ENCODE results near the gene STX1B.
A peak's percentile ranks its signal among the peaks of the same experiment; 100 is the strongest.

Gene STX1B

GRCh38 chr16:30985401-30986128 is 24.9 kb downstream of the STX1B start:
- H3K4me2 ChIP-seq (ENCODE audit: low read depth, low read length, poor library complexity, severe bottlenecking): no peak overlapping the region
- no peak overlapping the region for H2AFZ ChIP-seq (ENCODE audit: low read length)
- H3K79me2 ChIP-seq (ENCODE audit: insufficient read depth, low read length): no peaks in the 10 kb centered on the region
- no peak overlapping the region for H3K4me3 ChIP-seq (ENCODE audit: low read length, poor library complexity, severe bottlenecking)
- no peaks in the 10 kb centered on the region for H3K9me3 ChIP-seq (ENCODE audit: insufficient read depth, low read depth, low read length)
- no peaks in the 10 kb centered on the region for H4K20me1 ChIP-seq (ENCODE audit: insufficient read depth, low read length, poor library complexity, severe bottlenecking)
- no peaks in the 10 kb centered on the region for H3K9me2 ChIP-seq (replicated peaks; ENCODE audit: low read depth, low read length)
- no peaks in the 10 kb centered on the region for H3K4me1 ChIP-seq (ENCODE audit: insufficient read depth, low read length, poor library complexity, severe bottlenecking)
- peaks cover 26% of the 10 kb centered on the region; the same call in 1 of the 2 replicates for H3K36me3 ChIP-seq (ENCODE audit: insufficient read depth, low read length)
- H3F3A ChIP-seq (ENCODE audit: low read depth): no peaks in the 10 kb centered on the region
- no peak for TF ChIP-seq CTCF (conservative IDR thresholded peaks at IDR 0.05; ENCODE audit: low read length)
- no peak for TF ChIP-seq EZH2phosphoT487 (IDR thresholded peaks at IDR 0.05; ENCODE audit: borderline replicate concordance)
- no peak overlapping the region for H3K9ac ChIP-seq (ENCODE audit: low read depth, low read length, poor library complexity, severe bottlenecking)
- H3K27me3 ChIP-seq (ENCODE audit: insufficient read depth, low read length, poor library complexity, severe bottlenecking): no peaks in the 10 kb centered on the region

GRCh38 chr16:30984669-30985400 is 25.6 kb downstream of the STX1B start, which contains the start of gene HSD3B7:
TSS of gene HSD3B7 (plus strand) at chr16:30985207. CDS start at chr16:30985659, 452 bp downstream.
- H3K4me2 ChIP-seq (ENCODE audit: low read depth, low read length, poor library complexity, severe bottlenecking): no peak within 1 kb of the TSS
- no peaks in the 10 kb centered on the region for H3K9me2 ChIP-seq (replicated peaks; ENCODE audit: low read depth, low read length)
- no peaks in the 10 kb centered on the region for H3F3A ChIP-seq (ENCODE audit: low read depth)
- no peak within 1 kb of the TSS for H3K4me3 ChIP-seq (ENCODE audit: low read length, poor library complexity, severe bottlenecking)
- no peaks in the 10 kb centered on the region for H3K4me1 ChIP-seq (ENCODE audit: insufficient read depth, low read length, poor library complexity, severe bottlenecking)
- no peaks in the 10 kb centered on the region for H3K79me2 ChIP-seq (ENCODE audit: insufficient read depth, low read length)
- TF ChIP-seq EZH2phosphoT487 (IDR thresholded peaks at IDR 0.05; ENCODE audit: borderline replicate concordance): no peak
- peak; percentile 86 for TF ChIP-seq CTCF (conservative IDR thresholded peaks at IDR 0.05; ENCODE audit: low read length)
- no peak within 1 kb of the TSS for H2AFZ ChIP-seq (ENCODE audit: low read length)
- H3K27me3 ChIP-seq (ENCODE audit: insufficient read depth, low read length, poor library complexity, severe bottlenecking): no peaks in the 10 kb centered on the region
- H3K9me3 ChIP-seq (ENCODE audit: insufficient read depth, low read depth, low read length): no peaks in the 10 kb centered on the region
- no peak within 1 kb of the TSS for H3K9ac ChIP-seq (ENCODE audit: low read depth, low read length, poor library complexity, severe bottlenecking)
- H4K20me1 ChIP-seq (ENCODE audit: insufficient read depth, low read length, poor library complexity, severe bottlenecking): no peaks in the 10 kb centered on the region
- H3K36me3 ChIP-seq (ENCODE audit: insufficient read depth, low read length): peaks cover 33% of the 10 kb centered on the region; the same call in 1 of the 2 replicates

GRCh38 chr16:30983898-30984610 is 26.4 kb downstream of the STX1B start:
- H3K9me3 ChIP-seq (ENCODE audit: insufficient read depth, low read depth, low read length): no peaks in the 10 kb centered on the region
- no peak overlapping the region for H3K9ac ChIP-seq (ENCODE audit: low read depth, low read length, poor library complexity, severe bottlenecking)
- H3K9me2 ChIP-seq (replicated peaks; ENCODE audit: low read depth, low read length): no peaks in the 10 kb centered on the region
- TF ChIP-seq CTCF (conservative IDR thresholded peaks at IDR 0.05; ENCODE audit: low read length): no peak
- no peak for TF ChIP-seq EZH2phosphoT487 (IDR thresholded peaks at IDR 0.05; ENCODE audit: borderline replicate concordance)
- H4K20me1 ChIP-seq (ENCODE audit: insufficient read depth, low read length, poor library complexity, severe bottlenecking): no peaks in the 10 kb centered on the region
- no peaks in the 10 kb centered on the region for H3K79me2 ChIP-seq (ENCODE audit: insufficient read depth, low read length)
- no peak overlapping the region for H3K4me2 ChIP-seq (ENCODE audit: low read depth, low read length, poor library complexity, severe bottlenecking)
- no peaks in the 10 kb centered on the region for H3K4me1 ChIP-seq (ENCODE audit: insufficient read depth, low read length, poor library complexity, severe bottlenecking)
- H3K4me3 ChIP-seq (ENCODE audit: low read length, poor library complexity, severe bottlenecking): no peak overlapping the region
- H3K36me3 ChIP-seq (ENCODE audit: insufficient read depth, low read length): peaks cover 33% of the 10 kb centered on the region; the same call in 1 of the 2 replicates
- H3K27me3 ChIP-seq (ENCODE audit: insufficient read depth, low read length, poor library complexity, severe bottlenecking): no peaks in the 10 kb centered on the region
- no peak overlapping the region for H2AFZ ChIP-seq (ENCODE audit: low read length)
- no peaks in the 10 kb centered on the region for H3F3A ChIP-seq (ENCODE audit: low read depth)
